ENCODE measurements around the gene ABHD16B. TPM values are rescaled to one million over a fixed set of nuclear protein-coding genes. Genes with fewer than 3 reads are reported as not detected.

The ABHD16B gene
- total and polyA plus RNA-seq, 8 donors, result 0.12 to 0.53 TPM; not detected in 6

DNA sequence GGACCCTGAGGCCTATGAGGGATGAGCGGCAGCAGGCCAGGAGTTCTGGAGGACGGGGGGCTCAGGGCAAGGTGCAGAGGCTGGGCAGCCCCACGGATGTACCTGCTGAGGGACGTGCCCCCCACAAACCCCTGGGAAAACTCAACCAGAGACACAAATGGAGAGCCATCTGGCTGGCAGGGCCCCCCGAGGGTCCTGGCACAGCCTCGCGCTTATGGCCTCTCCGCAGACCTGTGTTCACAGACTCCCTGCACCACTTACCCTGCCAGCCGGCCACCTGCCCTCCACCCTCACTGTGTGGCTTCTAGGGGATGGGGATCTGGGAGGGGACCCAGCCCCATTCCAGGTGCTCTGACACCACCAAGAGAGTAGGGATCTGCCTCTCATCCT is 26.8 kb upstream of the ABHD16B start:
- intact Hi-C loops (cut with DNase I), result no loop called here
- Histone ChIP-seq H3K36me3 (no peaks in the 10 kb centered on the region), H3K27ac (peak overlapping the region in 2 of 4 donors; percentile 5 to 23), H3K27me3 (no peaks in the 10 kb centered on the region), H3K9me3 (no peaks in the 10 kb centered on the region), H3K4me3 (no peak overlapping the region), H3K4me1 (peaks cover 0 to 7% (median 4%) of the 10 kb centered on the region in 3 donors)
- no peak for ATAC-seq
- WGBS, 2 donors, result 75 to 81% methylated on average over 9 of the region's 9 CpGs
- TF ChIP-seq, protein P1, sequence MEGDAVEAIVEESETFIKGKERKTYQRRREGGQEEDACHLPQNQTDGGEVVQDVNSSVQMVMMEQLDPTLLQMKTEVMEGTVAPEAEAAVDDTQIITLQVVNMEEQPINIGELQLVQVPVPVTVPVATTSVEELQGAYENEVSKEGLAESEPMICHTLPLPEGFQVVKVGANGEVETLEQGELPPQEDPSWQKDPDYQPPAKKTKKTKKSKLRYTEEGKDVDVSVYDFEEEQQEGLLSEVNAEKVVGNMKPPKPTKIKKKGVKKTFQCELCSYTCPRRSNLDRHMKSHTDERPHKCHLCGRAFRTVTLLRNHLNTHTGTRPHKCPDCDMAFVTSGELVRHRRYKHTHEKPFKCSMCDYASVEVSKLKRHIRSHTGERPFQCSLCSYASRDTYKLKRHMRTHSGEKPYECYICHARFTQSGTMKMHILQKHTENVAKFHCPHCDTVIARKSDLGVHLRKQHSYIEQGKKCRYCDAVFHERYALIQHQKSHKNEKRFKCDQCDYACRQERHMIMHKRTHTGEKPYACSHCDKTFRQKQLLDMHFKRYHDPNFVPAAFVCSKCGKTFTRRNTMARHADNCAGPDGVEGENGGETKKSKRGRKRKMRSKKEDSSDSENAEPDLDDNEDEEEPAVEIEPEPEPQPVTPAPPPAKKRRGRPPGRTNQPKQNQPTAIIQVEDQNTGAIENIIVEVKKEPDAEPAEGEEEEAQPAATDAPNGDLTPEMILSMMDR (IDR thresholded peaks at IDR 0.05), result no peak
- no peak for FAIRE-seq
- peak in 1 of 6 donors; percentile 15 for DNase-seq

DNA sequence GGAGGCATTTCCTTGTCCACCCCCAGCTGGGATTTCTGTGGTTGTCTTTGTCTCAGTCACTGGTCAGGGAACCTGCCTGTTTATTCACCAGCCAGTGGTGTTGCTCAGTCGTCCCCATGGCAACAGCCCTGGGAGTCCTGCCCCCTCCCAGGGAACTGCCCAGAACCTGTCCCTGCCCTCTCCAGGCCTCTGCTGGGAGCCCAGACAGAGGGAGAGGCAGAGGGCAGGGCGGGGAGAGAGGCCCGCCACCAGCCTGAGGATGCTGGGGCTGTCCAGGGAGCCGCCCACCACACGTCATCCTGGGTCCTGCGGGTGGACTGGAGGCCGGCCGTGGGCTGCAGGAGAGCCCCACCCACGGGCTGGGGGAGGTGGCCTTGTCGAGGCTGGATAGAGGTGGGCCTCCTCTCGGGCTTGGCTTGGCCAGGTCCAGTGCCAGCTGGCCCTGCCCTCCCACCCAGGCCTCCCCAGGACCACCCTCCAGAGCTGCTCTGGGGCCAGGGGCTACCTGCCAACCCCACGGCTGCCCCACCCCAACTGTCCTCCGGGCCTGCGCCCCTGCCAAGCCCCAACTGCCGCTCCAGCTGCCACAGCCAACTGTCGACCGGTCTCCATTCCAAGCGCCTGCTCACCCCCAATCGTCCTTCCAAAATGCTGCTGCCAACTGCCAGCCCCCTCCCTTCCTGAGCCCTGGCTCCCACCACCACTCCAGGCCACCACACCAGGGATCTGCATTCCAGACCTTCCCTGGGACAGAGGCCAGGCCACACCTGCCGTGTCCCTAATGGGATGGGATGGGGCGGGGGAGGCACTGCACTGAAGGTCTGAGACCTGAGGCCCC is 26.1 kb upstream of the ABHD16B start:
- Histone ChIP-seq H3K4me1 (peaks cover 0 to 6% (median 0%) of the 10 kb centered on the region in 3 donors), H3K4me3 (no peak overlapping the region), H3K27ac (peak overlapping the region in 1 of 4 donors; percentile 5), H3K36me3 (no peaks in the 10 kb centered on the region), H3K9me3 (no peaks in the 10 kb centered on the region), H3K27me3 (no peaks in the 10 kb centered on the region)
- ATAC-seq, result peak; percentile 86 to 93 (median 90)
- no peak for FAIRE-seq
- WGBS, 2 donors, result 42 to 44% methylated on average over 20 to 21 of the region's 21 CpGs
- TF ChIP-seq, protein P1 (IDR thresholded peaks at IDR 0.05), result no peak
- intact Hi-C loops (cut with DNase I), result no loop called here
- peak; percentile 78 to 95 (median 90) for DNase-seq

DNA sequence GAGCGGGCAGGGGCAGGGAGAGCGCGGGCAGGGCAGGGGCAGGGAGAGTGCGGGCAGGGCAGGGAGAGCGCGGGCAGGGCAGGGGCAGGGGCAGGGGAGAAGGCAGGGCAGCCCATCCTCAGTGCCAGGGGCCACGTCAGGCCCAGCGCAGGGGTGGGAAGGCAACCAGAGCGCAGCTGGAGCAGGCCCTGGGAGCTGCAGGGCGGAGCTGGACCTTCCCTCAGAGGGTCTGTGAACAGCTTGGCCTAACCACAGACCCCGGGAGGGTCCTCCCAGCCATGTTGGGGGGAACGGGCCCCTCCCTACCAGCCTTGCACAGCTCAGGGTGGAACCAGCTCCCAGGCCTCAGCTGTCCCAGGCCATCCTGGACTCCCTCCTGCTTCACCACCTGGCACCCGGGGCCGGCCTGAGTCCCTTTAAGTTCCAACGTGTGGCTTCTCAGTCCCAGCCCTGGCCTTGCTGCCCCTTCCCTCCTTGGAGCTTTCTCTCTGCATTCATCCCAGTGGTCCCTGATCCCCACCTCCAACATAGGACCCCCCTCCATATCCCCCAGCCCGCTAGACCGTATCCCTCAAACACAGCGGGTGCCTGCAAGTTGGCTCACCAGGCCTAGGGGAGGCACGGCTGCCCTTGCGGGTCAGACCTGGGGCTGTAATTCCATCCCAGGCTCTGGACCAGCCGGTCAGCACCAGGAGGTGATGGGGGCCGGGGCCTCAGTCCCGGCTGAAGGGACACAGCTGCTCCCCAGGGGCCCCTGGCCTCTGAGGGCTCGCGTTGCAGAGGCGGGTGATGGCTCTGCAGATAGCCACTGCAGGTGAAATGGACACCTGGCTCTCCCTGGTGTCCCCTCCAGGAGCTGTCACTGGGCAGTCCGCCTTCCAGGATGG is 24.6 kb upstream of the ABHD16B start:
- Histone ChIP-seq H3K4me3 (no peak overlapping the region), H3K27me3 (no peaks in the 10 kb centered on the region), H3K4me1 (peaks cover 0 to 6% (median 0%) of the 10 kb centered on the region in 3 donors), H3K27ac (no peak overlapping the region), H3K36me3 (no peaks in the 10 kb centered on the region), H3K9me3 (no peaks in the 10 kb centered on the region)
- WGBS, 2 donors, result 79 to 86% methylated on average over 14 to 27 of the region's 27 CpGs
- no peak for DNase-seq
- no peak for FAIRE-seq
- no peak for ATAC-seq
- intact Hi-C loops (cut with DNase I), result no loop called here
- TF ChIP-seq, protein P1 (IDR thresholded peaks at IDR 0.05), result no peak

DNA sequence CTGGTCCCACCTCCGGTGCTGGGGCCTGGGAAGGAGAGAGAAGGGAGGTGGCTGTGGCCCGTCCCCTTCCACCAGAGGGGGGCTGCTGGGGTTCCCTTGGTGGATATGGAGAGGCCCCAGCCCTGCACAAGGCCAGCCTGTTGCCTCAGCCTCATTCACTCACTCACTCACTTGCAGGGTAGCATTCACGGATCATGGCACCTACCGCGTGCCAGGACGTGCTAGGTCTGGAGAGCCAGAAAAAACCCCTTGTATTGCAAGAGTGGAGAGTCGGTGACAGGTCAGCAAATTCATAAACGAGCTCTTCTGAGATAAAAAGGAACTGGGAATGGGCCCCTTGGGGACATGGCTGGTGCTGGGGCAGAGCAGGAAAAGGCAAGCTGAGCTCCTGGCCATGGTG is 23.8 kb upstream of the ABHD16B start:
- H3K36me3 ChIP-seq, result no peaks in the 10 kb centered on the region
- H3K4me3 ChIP-seq, result no peak overlapping the region
- intact Hi-C loops (cut with DNase I), result no loop called here
- no peaks in the 10 kb centered on the region for H3K9me3 ChIP-seq
- H3K4me1 ChIP-seq, result peaks cover 0 to 6% (median 0%) of the 10 kb centered on the region in 3 donors
- no peak for ATAC-seq
- TF ChIP-seq, protein P1 (IDR thresholded peaks at IDR 0.05), result no peak
- no peaks in the 10 kb centered on the region for H3K27me3 ChIP-seq
- DNase-seq, result no peak
- 60 to 61% methylated on average over 8 of the region's 8 CpGs for WGBS, 2 donors
- FAIRE-seq, result no peak
- H3K27ac ChIP-seq, result no peak overlapping the region

Measured in pancreas (tissue), 10 donors.